Subcutaneous abdominal adipose tissue (tissue), 5 donors: ENCODE measurements around the gene NEUROG1.

Experiments used
- H3K27ac ChIP-seq: one replicate; pipeline ENCODE4 v1.7.0; 2013; ENCODE audit warnings: low read depth, mild to moderate bottlenecking, inconsistent platforms, low read length, moderate library complexity
- H3K27me3 ChIP-seq, 5 donors: one replicate each; pipeline ENCODE4 v1.7.0; 2013; ENCODE audit warnings: low read length in 5 of 5, inconsistent platforms in 1 of 5; ENCODE audit not compliant: control insufficient read depth in 5 of 5, insufficient read depth in 4 of 5
- H3K36me3 ChIP-seq, 5 donors: one replicate each; pipeline ENCODE4 v1.7.0; 2013; ENCODE audit warnings: low read length in 5 of 5; ENCODE audit not compliant: control insufficient read depth in 5 of 5, insufficient read depth in 5 of 5
- H3K4me1 ChIP-seq, 5 donors: one replicate each; pipeline ENCODE4 v1.7.0; 2013; ENCODE audit warnings: low read length in 5 of 5, mild to moderate bottlenecking in 3 of 5, moderate library complexity in 1 of 5; ENCODE audit not compliant: control insufficient read depth in 5 of 5, insufficient read depth in 5 of 5
- H3K4me3 ChIP-seq, 5 donors: one replicate each; pipeline ENCODE4 v1.7.0; 2013; ENCODE audit warnings: low read length in 5 of 5, low read depth in 1 of 5
- H3K9ac ChIP-seq, 5 donors: one replicate each; pipeline ENCODE4 v1.7.0; 2013; ENCODE audit warnings: low read length in 5 of 5, mild to moderate bottlenecking in 4 of 5, moderate library complexity in 3 of 5
- H3K9me3 ChIP-seq, 5 donors: one replicate each; pipeline ENCODE4 v1.7.0; 2013; ENCODE audit warnings: low read length in 5 of 5; ENCODE audit not compliant: control insufficient read depth in 5 of 5
- donor health status: healthy.
- donor health status: healthy.
- donor health status: healthy.
- donor health status: healthy.
- donor health status: healthy.

Gene NEUROG1

GRCh38 chr5:135565266-135565665, 29.5 kb upstream of the NEUROG1 start:
- Histone ChIP-seq H3K9ac (no peak overlapping the region), H3K4me1 (peaks cover 0 to 5% (median 2%) of the 10 kb centered on the region in 5 donors), H3K9me3 (no peaks in the 10 kb centered on the region), H3K27me3 (peaks cover 3 to 14% (median 9%) of the 10 kb centered on the region in 5 donors), H3K27ac (no peak overlapping the region), H3K4me3 (no peak overlapping the region), H3K36me3 (no peaks in the 10 kb centered on the region)

- H3K27ac ChIP-seq = no peak overlapping the region
- H3K36me3 ChIP-seq = no peaks in the 10 kb centered on the region
- H3K9ac ChIP-seq = no peak overlapping the region
- H3K4me3 ChIP-seq = no peak overlapping the region
- H3K27me3 ChIP-seq = peaks cover 3 to 20% (median 11%) of the 10 kb centered on the region in 5 donors
- H3K9me3 ChIP-seq = no peaks in the 10 kb centered on the region
- H3K4me1 ChIP-seq = peaks cover 0 to 5% (median 2%) of the 10 kb centered on the region in 5 donors
Measured at GRCh38 chr5:135564331-135564730, 28.6 kb upstream of the NEUROG1 start.

GRCh38 chr5:135561266-135561665, 25.5 kb upstream of the NEUROG1 start:
- Histone ChIP-seq H3K36me3 (no peaks in the 10 kb centered on the region), H3K4me1 (peaks cover 0 to 5% (median 2%) of the 10 kb centered on the region in 5 donors), H3K27ac (no peak overlapping the region), H3K27me3 (peaks cover 3 to 27% (median 16%) of the 10 kb centered on the region in 5 donors), H3K9ac (no peak overlapping the region), H3K4me3 (no peak overlapping the region), H3K9me3 (no peaks in the 10 kb centered on the region)

- H3K9me3 ChIP-seq = no peaks in the 10 kb centered on the region
- H3K4me1 ChIP-seq = peaks cover 0 to 5% (median 2%) of the 10 kb centered on the region in 5 donors
- no peak overlapping the region for H3K9ac ChIP-seq
- no peaks in the 10 kb centered on the region for H3K36me3 ChIP-seq
- H3K27ac ChIP-seq = no peak overlapping the region
- H3K4me3 ChIP-seq = no peak overlapping the region
- peaks cover 4 to 29% (median 14%) of the 10 kb centered on the region in 5 donors for H3K27me3 ChIP-seq
Measured at GRCh38 chr5:135560858-135561257, 25.1 kb upstream of the NEUROG1 start.

- Histone ChIP-seq H3K4me1 (peaks cover 0 to 5% (median 2%) of the 10 kb centered on the region in 5 donors), H3K36me3 (no peaks in the 10 kb centered on the region), H3K9ac (no peak overlapping the region), H3K4me3 (no peak overlapping the region), H3K9me3 (no peaks in the 10 kb centered on the region), H3K27me3 (peaks cover 2 to 30% (median 12%) of the 10 kb centered on the region in 5 donors), H3K27ac (no peak overlapping the region)
Measured at GRCh38 chr5:135559354-135559753, 23.6 kb upstream of the NEUROG1 start.

GRCh38 chr5:135557076-135557838, 21.5 kb upstream of the NEUROG1 start:
- H3K9ac ChIP-seq = no peak overlapping the region
- no peak overlapping the region for H3K4me3 ChIP-seq
- peaks cover 0 to 8% (median 3%) of the 10 kb centered on the region in 5 donors for H3K4me1 ChIP-seq
- H3K36me3 ChIP-seq = no peaks in the 10 kb centered on the region
- peaks cover 2 to 30% (median 17%) of the 10 kb centered on the region in 5 donors for H3K27me3 ChIP-seq
- no peaks in the 10 kb centered on the region for H3K9me3 ChIP-seq
- no peak overlapping the region for H3K27ac ChIP-seq

GRCh38 chr5:135556620-135557019, 20.9 kb upstream of the NEUROG1 start:
- Histone ChIP-seq H3K9ac (no peak overlapping the region), H3K27ac (no peak overlapping the region), H3K36me3 (no peaks in the 10 kb centered on the region), H3K9me3 (no peaks in the 10 kb centered on the region), H3K4me3 (no peak overlapping the region), H3K4me1 (peaks cover 0 to 8% (median 3%) of the 10 kb centered on the region in 5 donors), H3K27me3 (peaks cover 2 to 30% (median 17%) of the 10 kb centered on the region in 5 donors)

GRCh38 chr5:135555530-135555929, 19.8 kb upstream of the NEUROG1 start:
- Histone ChIP-seq H3K9ac (no peak overlapping the region), H3K27ac (no peak overlapping the region), H3K4me3 (no peak overlapping the region), H3K36me3 (no peaks in the 10 kb centered on the region), H3K27me3 (peaks cover 2 to 31% (median 21%) of the 10 kb centered on the region in 5 donors), H3K4me1 (peaks cover 0 to 5% (median 0%) of the 10 kb centered on the region in 5 donors), H3K9me3 (no peaks in the 10 kb centered on the region)

- Histone ChIP-seq H3K4me3 (peak overlapping the region in 1 of 5 donors; percentile 36), H3K9me3 (no peaks in the 10 kb centered on the region), H3K9ac (peak overlapping the region in 1 of 5 donors; percentile 15), H3K27me3 (peaks cover 2 to 23% (median 14%) of the 10 kb centered on the region in 5 donors), H3K4me1 (peaks cover 0 to 5% (median 0%) of the 10 kb centered on the region in 5 donors), H3K27ac (no peak overlapping the region), H3K36me3 (no peaks in the 10 kb centered on the region)
Measured at GRCh38 chr5:135553688-135554462, 18.1 kb upstream of the NEUROG1 start.
